HepG2 (cell line): ENCODE measurements around the gene CMKLR1. TPM values are rescaled to one million over a fixed set of nuclear protein-coding genes. Genes with fewer than 3 reads are reported as not detected.

ENCODE experiments used
- ATAC-seq: fragments of 200-7000 bp; cut with Tn5 transposase; 3 replicates; pipeline ENCODE4 v1.9.1; 2020; ENCODE audit warnings: mild to moderate bottlenecking, moderate library complexity
- BruUV-seq: library from RNA; stranded (reverse); fragments of 400-500 nt; replicated peaks from 2 replicates; lab custom pipeline; 2021; lab: Mats Ljungman, UMichigan
- CTCF ChIA-PET: fragments of 300-600 bp; formaldehyde crosslinking; extraction: SDS; loops from one replicate; lab custom pipeline; 2021; ENCODE audit warnings: low total read pairs, inconsistent platforms, low intra/inter-chr PET ratio; lab: Yijun Ruan, JAX
- POLR2A ChIA-PET: fragments of 350-600 bp; sonication (Branson Sonifier 250); formaldehyde crosslinking; loops from one replicate; lab custom pipeline; 2020; ENCODE audit warnings: antibody characterized with exemption, inconsistent platforms; lab: Yijun Ruan, JAX
- DNase-seq: peaks from one replicate; pipeline ENCODE4 v3.0.0-alpha.2; 2015; ENCODE audit warnings: low spot score
- FAIRE-seq: peaks from 3 replicates; lab custom pipeline; 2011; peaks lifted over from hg19 to GRCh38; lab: Jason Lieb, UNC
- H2AFZ ChIP-seq: one replicate; pipeline ENCODE4 v1.6.1; 2011; ENCODE audit warnings: low read length, inconsistent platforms
- H3K27ac ChIP-seq: fragments of 300-600 bp; 3 replicates; pipeline ENCODE4 v1.8.0; 2011; ENCODE audit warnings: mixed run types, mild to moderate bottlenecking, mixed read lengths, low read length, inconsistent platforms; ENCODE audit not compliant: insufficient read depth; ENCODE audit errors: extremely low read length
- H3K27me3 ChIP-seq, 2 experiments: fragments of 200-600 bp in 1 of 2; 2 replicates in 1 of 2; 3 replicates in 1 of 2; pipeline versions ENCODE4 v1.6.0 to v1.8.0; 2011; ENCODE audit warnings: low read length in 2 of 2, mild to moderate bottlenecking in 2 of 2, moderate library complexity in 2 of 2, inconsistent platforms in 1 of 2; ENCODE audit not compliant: insufficient read depth in 2 of 2, control insufficient read depth in 1 of 2
- H3K36me3 ChIP-seq, 2 experiments: fragments of 200-600 bp in 1 of 2; replicated peaks in 1 of 2; 2 replicates in 1 of 2; 3 replicates in 1 of 2; pipeline versions ENCODE4 v1.5.1 to v1.8.0; 2011; ENCODE audit warnings: low read length in 2 of 2, inconsistent platforms in 1 of 2; ENCODE audit not compliant: insufficient read depth in 2 of 2, control insufficient read depth in 1 of 2
- H3K4me1 ChIP-seq: 2 replicates; pipeline ENCODE4 v1.5.1; 2012; ENCODE audit warnings: low read length, inconsistent platforms; ENCODE audit not compliant: insufficient read depth
- H3K4me2 ChIP-seq: 2 replicates; pipeline ENCODE4 v1.6.0; 2011; ENCODE audit warnings: low read depth, low read length, inconsistent platforms
- H3K4me3 ChIP-seq, 3 experiments: fragments of 200-600 bp in 1 of 3; sonication (generic), shearing (Covaris generic) in 1 of 3; replicated peaks in 1 of 3; 2 replicates each; pipeline ENCODE4 v1.5.1; 2011 to 2016; ENCODE audit warnings: low read length in 3 of 3, inconsistent platforms in 2 of 3, low read depth in 2 of 3, mild to moderate bottlenecking in 2 of 3, control low read depth in 1 of 3, mixed read lengths in 1 of 3; ENCODE audit not compliant: insufficient read depth in 1 of 3
- H3K79me2 ChIP-seq: one replicate; pipeline ENCODE4 v1.6.1; 2011; ENCODE audit warnings: low read length, inconsistent platforms; ENCODE audit not compliant: insufficient read depth
- H3K9ac ChIP-seq: 2 replicates; pipeline ENCODE4 v1.6.0; 2011; ENCODE audit warnings: mild to moderate bottlenecking, low read depth, low read length, inconsistent platforms; ENCODE audit not compliant: insufficient read depth
- H3K9me3 ChIP-seq: 2 replicates; pipeline ENCODE4 v1.5.1; 2012; ENCODE audit warnings: mild to moderate bottlenecking, low read length
- H4K20me1 ChIP-seq: 2 replicates; pipeline ENCODE4 v1.6.0; 2011; ENCODE audit warnings: inconsistent platforms, mild to moderate bottlenecking, low read length, moderate library complexity; ENCODE audit not compliant: insufficient read depth
- ATF7-NPFF ChIP-seq: sonication (generic); formaldehyde crosslinking; IDR thresholded peaks from 2 replicates; pipeline ENCODE4 v1.8.1; 2023; ENCODE audit warnings: mild to moderate bottlenecking, low read depth, missing genetic modification reagents, moderate library complexity
- HDAC1 ChIP-seq: sonication (generic); formaldehyde crosslinking; IDR thresholded peaks from 2 replicates; pipeline ENCODE4 v1.5.1; 2020; ENCODE audit warnings: mild to moderate bottlenecking, missing genetic modification reagents
- ONECUT2 ChIP-seq: sonication (generic); formaldehyde crosslinking; IDR thresholded peaks from 2 replicates; pipeline ENCODE4 v1.4.0; 2020; ENCODE audit warnings: missing genetic modification reagents
- ZNF607 ChIP-seq: sonication (generic); formaldehyde crosslinking; IDR thresholded peaks from 2 replicates; pipeline ENCODE4 v1.5.1; 2020; ENCODE audit warnings: missing genetic modification reagents, mild to moderate bottlenecking, borderline replicate concordance
- ZNF660 ChIP-seq: sonication (generic); formaldehyde crosslinking; IDR thresholded peaks from 2 replicates; pipeline ENCODE4 v1.5.1; 2020; ENCODE audit warnings: mild to moderate bottlenecking, low read depth, missing genetic modification reagents, borderline replicate concordance
- WGBS: methylation state at CpG from one replicate; pipeline ENCODE4 v1.1.6; 2017; ENCODE audit warnings: low lambda C conversion rate; 5-methylcytosine and 5-hydroxymethylcytosine counted together
- in situ Hi-C: cut with HindIII; loops from 2 replicates; pipeline ENCODE4 v1.10.0; 2017; ENCODE audit warnings: low pct_unique_long_range_greater_than_20kb; ENCODE audit not compliant: extremely low pct_ligation_motif_present
- intact Hi-C: fragments of 100-400 bp; cut with micrococcal nuclease; formaldehyde crosslinking; loops from one replicate; pipeline ENCODE4 v1.10.0; 2022; ENCODE audit not compliant: unreplicated experiment
- polyA plus RNA-seq, 8 experiments: library from polyadenylated mRNA; depleted of rRNA in 3 of 8; stranded (reverse) in 7 of 8; unstranded in 1 of 8; fragments of >200 nt; fragmentation: Illumina TruSeq in 4 of 8; extraction: Trizol in 4 of 8; gene quantifications; 2 replicates each; pipeline versions ENCODE4 v1.2.1 to v1.2.3, GENCODE V29; 2011 to 2016; ENCODE audit warnings: low read depth in 4 of 8, missing spikeins in 1 of 8, mixed read lengths in 1 of 8; ENCODE audit not compliant: insufficient read depth in 1 of 8
- total RNA-seq, 5 experiments: library from RNA; depleted of rRNA; stranded (reverse); fragments of >200 nt; fragmentation: Illumina TruSeq; extraction: Trizol; gene quantifications; 2 replicates each; pipeline ENCODE4 v1.2.3, GENCODE V29; 2016; ENCODE audit warnings: low read depth in 1 of 5
- TF ChIP-seq, protein P1 (sequence below): sonication (generic); formaldehyde crosslinking; IDR thresholded peaks from 2 replicates; pipeline ENCODE4 v1.5.1; 2020; ENCODE audit warnings: missing genetic modification reagents, mild to moderate bottlenecking, borderline replicate concordance
- TF ChIP-seq, protein P2 (sequence below): sonication (generic); formaldehyde crosslinking; IDR thresholded peaks from 2 replicates; pipeline ENCODE4 v1.5.0; 2020; ENCODE audit warnings: mild to moderate bottlenecking, missing genetic modification reagents

CMKLR1 gene
- total and polyA plus RNA-seq, 2 of the 13 experiments (the other 11 are each of a cell fraction or from before 2014, with no cell fraction given) = not detected

DNA sequence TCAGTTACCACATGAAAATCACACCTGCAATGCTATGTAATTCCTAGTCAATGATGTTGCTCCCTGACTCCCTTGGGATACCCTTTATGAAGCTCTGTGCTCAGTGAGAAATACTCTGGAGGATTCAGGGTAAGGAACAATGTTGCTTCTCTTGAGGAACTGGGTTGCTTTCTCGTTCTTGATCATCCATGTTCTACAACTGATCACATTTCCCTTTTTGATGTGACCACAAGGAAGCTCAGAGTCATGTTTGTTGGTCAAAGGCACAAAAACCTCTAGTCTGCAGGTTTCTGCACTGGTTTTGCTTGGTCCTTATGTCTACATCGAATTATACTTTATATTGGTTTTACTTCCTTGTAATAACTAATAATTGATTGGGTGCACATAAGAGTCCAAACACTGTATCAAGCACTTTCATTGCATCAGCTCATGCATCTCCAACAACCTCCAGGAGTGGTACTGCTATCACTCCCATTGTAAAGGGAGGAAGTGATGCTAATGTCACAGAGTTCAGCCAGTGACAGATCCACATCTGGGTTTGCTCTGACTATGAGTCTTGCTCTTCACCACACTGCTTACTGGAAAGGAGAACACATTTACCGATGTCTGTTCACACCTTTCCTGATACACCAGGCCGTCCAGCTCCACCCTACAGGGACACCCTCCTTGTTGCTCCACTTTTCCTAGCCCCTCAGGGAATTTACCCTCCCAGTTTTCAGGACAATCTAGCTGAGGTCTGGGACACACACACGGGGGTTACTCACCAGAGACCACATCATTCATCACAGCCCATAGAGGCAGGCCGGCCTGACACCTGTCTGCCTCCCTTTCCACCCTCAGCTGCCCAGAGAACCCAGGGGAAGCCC, 41.0 kb downstream of the CMKLR1 start:
- Histone ChIP-seq H4K20me1 (no peaks in the 10 kb centered on the region), H3K79me2 (no peaks in the 10 kb centered on the region), H3K36me3 (no peaks in the 10 kb centered on the region), H3K9me3 (no peaks in the 10 kb centered on the region), H3K4me1 (peaks cover 13% of the 10 kb centered on the region), H3K27me3 (no peaks in the 10 kb centered on the region), H3K27ac (no peak overlapping the region), H3K9ac (no peak overlapping the region), H3K4me2 (no peak overlapping the region), H2AFZ (no peak overlapping the region), H3K4me3 (no peak overlapping the region)
- BruUV-seq = no TSS peak
- intact Hi-C loops (no loop called here), in situ Hi-C loops (loop anchor here (5.0 kb wide), 1 partner anchor 159 kb away; no protein-coding TSS in a partner anchor)
- DNase-seq (no peak), ATAC-seq (no peak), FAIRE-seq (no peak)
- 7% methylated on average over 6 of the region's 6 CpGs for WGBS
- POLR2A ChIA-PET = no interaction called here
- TF ChIP-seq ZNF660 (no peak), HDAC1 (no peak), ZNF607 (CRISPR knock-in tag) (no peak), ATF7-NPFF (CRISPR knock-in tag) (no peak), ONECUT2 (CRISPR knock-in tag) (no peak)
- TF ChIP-seq, protein P1, sequence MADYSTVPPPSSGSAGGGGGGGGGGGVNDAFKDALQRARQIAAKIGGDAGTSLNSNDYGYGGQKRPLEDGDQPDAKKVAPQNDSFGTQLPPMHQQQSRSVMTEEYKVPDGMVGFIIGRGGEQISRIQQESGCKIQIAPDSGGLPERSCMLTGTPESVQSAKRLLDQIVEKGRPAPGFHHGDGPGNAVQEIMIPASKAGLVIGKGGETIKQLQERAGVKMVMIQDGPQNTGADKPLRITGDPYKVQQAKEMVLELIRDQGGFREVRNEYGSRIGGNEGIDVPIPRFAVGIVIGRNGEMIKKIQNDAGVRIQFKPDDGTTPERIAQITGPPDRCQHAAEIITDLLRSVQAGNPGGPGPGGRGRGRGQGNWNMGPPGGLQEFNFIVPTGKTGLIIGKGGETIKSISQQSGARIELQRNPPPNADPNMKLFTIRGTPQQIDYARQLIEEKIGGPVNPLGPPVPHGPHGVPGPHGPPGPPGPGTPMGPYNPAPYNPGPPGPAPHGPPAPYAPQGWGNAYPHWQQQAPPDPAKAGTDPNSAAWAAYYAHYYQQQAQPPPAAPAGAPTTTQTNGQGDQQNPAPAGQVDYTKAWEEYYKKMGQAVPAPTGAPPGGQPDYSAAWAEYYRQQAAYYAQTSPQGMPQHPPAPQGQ (CRISPR knock-in tag) = no peak
- TF ChIP-seq, protein P2, sequence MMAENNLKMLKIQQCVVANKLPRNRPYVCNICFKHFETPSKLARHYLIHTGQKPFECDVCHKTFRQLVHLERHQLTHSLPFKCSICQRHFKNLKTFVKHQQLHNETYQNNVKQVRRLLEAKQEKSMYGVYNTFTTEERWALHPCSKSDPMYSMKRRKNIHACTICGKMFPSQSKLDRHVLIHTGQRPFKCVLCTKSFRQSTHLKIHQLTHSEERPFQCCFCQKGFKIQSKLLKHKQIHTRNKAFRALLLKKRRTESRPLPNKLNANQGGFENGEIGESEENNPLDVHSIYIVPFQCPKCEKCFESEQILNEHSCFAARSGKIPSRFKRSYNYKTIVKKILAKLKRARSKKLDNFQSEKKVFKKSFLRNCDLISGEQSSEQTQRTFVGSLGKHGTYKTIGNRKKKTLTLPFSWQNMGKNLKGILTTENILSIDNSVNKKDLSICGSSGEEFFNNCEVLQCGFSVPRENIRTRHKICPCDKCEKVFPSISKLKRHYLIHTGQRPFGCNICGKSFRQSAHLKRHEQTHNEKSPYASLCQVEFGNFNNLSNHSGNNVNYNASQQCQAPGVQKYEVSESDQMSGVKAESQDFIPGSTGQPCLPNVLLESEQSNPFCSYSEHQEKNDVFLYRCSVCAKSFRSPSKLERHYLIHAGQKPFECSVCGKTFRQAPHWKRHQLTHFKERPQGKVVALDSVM (CRISPR knock-in tag) = no peak
- CTCF ChIA-PET = no interaction called here
